GM19351 (cell line): ENCODE data around the gene COL5A3.
"Not testable (repeated sequence)": the region's sequence is repeated elsewhere in the genome, so short reads cannot be mapped to it uniquely, and the experiment has no call there.

Experiments
- ATAC-seq: cut with Tn5 transposase; IDR thresholded peaks from one replicate; pipeline ENCODE4 v1.9.1; 2021; ENCODE audit warnings: mild to moderate bottlenecking, moderate library complexity; ENCODE audit not compliant: unreplicated experiment

The COL5A3 gene

DNA sequence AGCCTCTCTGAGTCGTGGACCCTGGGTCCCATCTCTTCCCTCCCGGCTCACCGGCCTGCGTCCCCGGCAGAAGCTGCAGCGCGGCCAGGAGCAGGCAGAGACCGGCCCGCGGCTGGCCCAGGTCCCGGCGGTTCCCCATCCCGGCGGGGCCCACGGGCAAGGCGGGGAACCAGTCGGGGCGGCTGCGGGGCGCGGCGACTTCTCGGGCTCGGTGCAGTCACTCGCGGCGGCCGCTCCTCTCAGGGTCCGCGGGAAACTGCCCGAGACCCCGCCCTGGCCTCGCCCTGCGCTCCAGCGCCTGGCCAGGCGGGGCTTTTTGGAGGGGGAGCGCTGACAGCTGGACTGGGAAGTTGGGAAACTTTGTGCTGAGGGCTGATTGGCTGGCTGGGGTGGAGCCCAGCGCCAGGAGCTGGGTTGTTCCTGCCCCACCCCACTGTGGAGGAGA is at the start of gene COL5A3:
TSS of gene COL5A3 (minus strand) at position 258 of the 445 bp plus-strand sequence. CDS start at position 139, 119 bp downstream.
- ATAC-seq, result no peak

- no peak for ATAC-seq
Observed at GRCh38 chr19:10052602-10053360, 42.5 kb upstream of the COL5A3 start.

- no peak for ATAC-seq
Observed at GRCh38 chr19:10049626-10050025, 39.3 kb upstream of the COL5A3 start.

DNA sequence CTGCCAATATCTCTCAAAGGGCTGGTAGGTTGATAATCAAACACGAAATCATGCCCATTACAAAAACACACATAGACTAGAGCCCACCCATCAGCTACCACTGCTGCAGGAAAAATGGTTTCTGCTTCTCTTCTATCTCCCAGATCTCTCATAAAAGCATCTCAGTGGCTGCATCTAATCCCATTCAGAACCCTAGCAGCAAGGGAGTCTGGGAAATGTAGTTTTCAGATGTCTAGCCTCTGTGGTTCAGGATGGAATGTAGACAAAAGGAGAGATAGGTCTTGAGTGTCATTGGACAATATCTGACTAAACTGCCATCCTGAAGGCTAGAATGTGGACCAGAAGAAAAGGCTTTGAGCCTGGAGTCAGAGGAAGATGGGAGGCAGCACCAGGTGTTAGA is 35.1 kb upstream of the COL5A3 start:
- no peak for ATAC-seq

DNA sequence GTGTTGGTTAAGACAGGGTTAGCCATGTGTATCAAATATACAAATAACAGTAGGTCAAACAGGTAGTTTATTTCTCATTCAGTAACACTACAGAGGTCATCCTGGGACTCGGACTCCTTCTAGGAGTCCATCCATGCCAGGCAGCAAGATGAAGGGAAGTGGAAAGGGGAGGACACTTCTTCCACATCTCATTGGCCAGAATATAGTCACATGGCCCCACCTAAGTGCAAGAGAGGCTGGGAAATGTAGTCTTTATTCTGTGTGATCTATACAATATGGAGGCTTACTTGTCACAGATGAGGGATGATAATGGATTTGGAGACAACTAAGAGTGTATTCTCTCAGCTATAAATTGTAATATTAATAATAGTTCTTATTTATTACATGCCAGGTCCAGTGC is 34.1 kb upstream of the COL5A3 start:
- no peak for ATAC-seq

DNA sequence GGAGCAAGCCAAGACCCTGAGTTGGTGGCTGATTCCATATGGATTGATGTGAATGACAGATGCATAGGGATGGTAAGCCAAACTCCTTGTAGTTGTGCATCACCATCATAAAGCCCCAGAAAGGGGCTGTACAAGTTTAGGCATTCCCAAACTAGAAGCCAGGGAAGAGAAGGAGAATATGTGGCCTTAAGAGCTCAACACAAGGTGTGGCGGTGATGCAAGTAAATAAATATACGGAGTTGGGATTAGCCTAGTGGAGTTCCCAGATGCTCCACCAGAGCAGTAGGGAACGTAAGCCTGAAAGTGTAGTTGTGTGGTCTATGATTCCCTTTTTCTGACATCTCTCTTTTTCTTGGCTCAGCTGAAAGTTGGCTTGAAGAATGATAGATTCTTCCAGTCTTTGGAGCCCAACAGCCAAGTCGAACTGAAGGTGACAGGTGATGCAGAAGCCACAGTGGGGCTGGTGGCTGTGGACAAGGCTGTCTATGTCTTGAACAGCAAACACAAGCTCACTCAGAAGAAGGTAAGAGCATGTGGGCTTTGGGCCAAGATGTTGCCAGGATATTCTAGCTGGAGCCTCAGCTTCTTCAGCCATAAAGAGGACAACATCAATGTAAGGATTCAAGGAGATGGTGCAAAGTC is 33.1 kb upstream of the COL5A3 start:
- no peak for ATAC-seq

DNA sequence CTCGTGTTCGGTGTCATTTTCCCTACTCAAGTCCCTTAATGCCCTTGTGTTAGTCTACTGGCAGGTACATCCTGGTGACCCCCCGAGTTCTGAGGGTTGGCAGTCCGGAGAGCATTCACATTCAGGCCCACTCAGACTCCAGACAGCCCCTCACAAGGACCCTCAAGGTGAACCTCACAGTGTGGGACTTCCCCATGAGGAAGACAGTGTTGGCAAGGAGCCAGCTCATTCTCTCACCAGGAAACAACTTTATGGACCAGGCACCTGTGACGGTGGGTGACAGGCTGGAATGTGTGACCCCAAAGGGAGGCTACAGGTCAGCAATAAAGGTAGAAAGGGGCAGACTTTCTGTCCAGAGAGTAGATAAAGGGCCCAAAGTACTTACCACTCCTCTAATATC is 27.5 kb upstream of the COL5A3 start:
- ATAC-seq, result no peak

DNA sequence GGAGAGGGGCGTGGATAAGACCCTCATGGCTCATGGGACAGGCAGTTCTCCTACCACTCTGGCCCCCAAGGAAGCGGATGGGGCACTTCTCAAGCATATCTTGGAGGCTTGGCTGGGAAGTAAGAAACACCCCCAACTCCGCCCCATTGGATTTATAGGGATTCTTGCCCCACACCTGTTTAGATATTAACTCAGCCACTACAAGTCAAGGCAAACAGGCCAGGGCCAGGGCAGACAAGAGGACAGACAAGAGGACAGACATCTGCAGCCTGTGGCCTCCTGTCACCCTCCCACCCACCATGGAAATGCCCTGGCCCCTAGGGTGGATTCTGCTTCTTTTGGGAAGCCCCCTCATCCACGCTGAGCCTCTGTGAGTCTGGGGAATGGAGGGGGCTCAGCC is 27.1 kb upstream of the COL5A3 start:
- ATAC-seq, result no peak

GRCh38 chr19:10036601-10037071 is 26.3 kb upstream of the COL5A3 start:
- no peak for ATAC-seq

GRCh38 chr19:10033614-10034013 is 23.3 kb upstream of the COL5A3 start:
- no peak for ATAC-seq

- peak; percentile 54 for ATAC-seq
Observed at GRCh38 chr19:10027158-10027997, 17.1 kb upstream of the COL5A3 start.

DNA sequence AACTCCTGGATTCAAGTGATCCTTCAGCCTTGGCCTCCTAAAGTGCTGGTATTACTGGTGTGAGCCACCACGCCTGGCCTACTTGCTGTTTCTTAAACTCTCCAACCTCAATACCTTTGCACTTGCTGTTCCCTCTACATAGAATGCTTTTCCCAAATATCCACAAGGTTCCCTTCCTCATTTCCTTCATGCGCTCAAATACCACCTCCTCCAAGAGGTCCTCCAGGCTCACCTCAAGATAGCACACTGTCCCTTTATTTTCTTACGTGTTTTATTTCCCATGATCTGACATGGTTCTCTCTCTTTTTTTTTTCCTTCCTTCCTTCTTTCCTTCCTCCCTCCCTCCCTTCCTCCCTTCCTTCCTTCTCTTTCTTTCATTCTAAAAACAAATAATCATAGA is 16.4 kb upstream of the COL5A3 start:
- no peak for ATAC-seq

- ATAC-seq, result not testable (repeated sequence)
Observed at GRCh38 chr19:10023096-10023495, 12.8 kb upstream of the COL5A3 start.

DNA sequence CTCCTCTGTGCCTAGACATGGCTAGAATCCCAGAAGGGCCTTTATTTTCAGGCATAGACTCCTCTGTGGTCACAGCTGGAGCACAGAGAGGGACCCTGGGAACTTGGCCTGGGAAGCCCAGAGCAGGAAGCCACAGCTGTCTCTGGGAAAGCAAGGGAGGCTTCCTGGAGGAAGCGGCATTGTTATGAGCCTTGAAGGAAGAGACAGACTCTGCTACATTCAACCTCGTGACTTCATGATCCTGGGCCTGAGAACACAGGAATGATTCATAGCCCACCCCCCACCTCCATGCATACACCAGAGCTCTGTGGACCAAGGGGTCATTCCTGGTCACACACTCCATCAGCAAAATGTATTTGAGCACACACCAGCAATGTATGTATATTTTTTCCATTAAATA is 11.6 kb upstream of the COL5A3 start:
- ATAC-seq, result no peak

DNA sequence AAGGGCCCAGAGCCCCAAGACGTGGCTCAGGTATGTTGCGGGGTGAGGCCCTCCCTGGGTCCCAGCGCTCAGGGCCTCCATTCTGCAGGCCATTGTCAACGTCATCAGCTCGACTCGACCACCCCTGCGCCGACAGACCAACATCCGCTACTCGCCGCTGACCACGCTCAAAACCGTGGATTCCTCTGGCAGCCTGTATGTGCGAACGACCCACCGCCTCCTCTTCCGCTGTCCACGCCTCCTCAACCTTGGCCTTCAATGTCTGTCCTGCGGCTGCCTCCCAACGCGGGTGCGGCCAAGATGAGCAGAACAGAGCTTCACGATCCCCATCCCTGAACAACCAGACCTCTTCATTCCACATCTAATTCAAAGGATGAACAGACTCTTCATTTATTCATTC is 11.1 kb upstream of the COL5A3 start:
- no peak for ATAC-seq

DNA sequence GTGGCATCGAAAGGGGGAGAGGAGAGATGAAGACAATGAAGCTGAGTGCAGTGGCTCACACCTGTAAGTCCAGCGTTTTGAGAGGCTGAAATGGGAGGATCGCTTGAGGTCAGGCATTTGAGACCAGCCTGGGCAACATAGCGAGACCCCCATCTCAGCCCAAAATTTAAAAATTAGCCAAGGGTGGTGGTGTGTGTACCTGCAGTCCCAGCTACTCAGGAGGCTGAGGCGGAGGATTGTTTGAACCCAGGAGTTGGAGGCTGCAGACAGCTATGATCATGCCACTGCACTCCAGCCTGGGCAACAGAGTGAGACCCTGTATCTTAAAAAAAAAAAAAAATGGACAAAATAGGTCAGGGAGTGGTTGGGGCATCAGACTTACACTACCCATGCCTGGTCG is 10.5 kb upstream of the COL5A3 start:
- no peak for ATAC-seq

DNA sequence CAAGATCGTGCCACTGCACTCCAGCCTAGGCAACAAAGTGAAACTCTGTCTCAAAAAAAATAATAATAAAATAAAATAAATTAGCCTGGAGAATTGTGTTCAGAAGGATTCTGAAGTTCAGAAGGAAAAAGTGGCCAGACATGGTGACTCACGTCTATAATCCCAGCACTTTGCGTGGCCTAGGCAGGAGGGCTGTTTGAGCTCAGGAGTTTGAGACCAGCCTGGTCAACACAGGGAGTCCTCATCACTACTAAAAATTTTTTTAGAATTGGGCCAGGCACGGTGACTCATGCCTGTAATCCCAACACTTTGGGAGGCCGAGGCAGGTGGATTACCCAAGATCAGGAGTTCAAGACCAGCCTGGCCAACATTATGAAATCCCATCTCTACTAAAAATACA is 8.9 kb upstream of the COL5A3 start:
- no peak for ATAC-seq

DNA sequence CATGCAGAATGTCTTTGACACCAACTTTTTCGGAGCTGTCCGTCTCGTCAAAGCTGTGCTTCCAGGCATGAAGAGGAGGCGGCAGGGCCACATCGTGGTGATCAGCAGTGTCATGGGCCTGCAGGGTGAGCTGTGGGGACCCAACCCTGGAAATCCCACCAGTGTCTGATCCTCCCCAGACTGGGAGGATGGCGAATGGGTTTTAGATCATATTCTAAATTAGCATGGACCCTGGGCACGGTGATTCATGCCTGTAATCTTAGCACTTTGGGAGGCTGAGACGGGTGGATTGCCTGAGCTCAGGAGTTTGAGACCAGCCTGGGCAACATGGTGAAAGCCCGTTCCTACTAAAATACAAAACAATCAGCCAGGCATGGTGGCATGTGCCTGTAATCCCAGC is 8.5 kb upstream of the COL5A3 start:
- no peak for ATAC-seq

- no peak for ATAC-seq
Observed at GRCh38 chr19:10018263-10018662, 8.0 kb upstream of the COL5A3 start.

DNA sequence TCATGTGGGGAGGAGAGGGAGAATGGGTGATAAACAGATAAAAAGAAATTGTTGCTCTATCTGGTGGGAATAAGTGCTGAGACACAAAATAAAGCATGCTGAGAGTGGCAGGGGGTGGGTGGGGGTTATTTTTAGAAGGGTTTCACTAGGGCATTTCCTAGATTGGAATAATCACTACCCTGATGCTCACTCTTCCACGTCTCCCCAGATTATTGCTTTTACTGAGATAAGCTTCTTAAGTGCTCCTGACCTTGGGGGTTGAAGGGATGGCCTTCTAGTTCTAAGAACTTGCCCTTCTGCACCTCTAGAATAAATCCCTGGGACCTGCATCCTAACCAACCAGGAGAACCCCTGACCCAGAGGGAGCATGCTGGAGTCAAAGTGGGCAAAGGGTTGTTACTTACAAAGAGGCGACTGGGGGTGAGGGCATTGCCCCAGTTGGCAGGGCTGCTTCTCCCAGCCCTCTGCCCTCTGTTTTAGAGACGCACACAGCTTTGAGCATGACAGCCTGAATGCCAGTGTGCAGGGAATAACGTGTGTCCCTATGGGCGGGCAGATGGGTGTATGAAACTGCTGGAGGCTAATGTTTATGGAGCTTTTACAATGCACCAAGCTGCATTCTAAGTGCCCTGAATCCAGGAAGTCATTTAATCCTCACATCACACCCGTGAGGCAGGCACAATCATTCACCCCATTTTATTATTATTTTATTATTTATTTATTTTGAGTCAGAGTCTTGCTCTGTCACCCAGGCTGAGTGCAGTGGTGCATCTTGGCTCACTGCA is 3.7 kb upstream of the COL5A3 start:
- no peak for ATAC-seq

DNA sequence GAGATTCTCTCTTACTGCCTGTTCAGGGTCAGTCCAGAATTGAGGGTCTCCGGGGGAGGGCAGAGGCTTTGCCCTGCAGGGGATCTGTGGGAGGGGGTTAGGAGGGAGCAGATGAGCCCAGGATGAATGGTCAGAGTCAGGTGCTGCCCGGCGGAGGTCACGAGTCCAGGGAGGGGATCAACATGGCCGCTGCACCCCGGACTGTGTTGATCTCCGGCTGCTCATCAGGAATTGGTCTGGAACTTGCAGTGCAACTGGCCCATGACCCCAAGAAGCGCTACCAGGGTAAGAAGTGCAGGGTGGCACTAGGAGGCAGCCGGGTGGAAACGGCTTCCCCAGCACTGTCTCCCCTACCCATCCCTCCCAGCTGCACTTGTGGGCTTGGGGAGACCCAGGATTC is 3.0 kb upstream of the COL5A3 start, which contains the start of gene RDH8:
TSS of gene RDH8 (plus strand) at position 168 of the 400 bp plus-strand sequence. CDS start at position 183, 15 bp downstream.
- no peak for ATAC-seq
